H1 (cell line): ENCODE measurements around the gene PPP1R9A. TPM values are rescaled to one million over a fixed set of nuclear protein-coding genes. Genes with fewer than 3 reads are reported as not detected.

Experiments used
- CTCF ChIA-PET: fragments of 300-600 bp; sonication (Branson Sonifier 250); formaldehyde crosslinking; loops from one replicate; lab custom pipeline; 2021; ENCODE audit not compliant: partially characterized antibody; lab: Charles Lee
- POLR2A ChIA-PET: fragments of 300-600 bp; sonication (Branson Sonifier 250); formaldehyde crosslinking; loops from one replicate; lab custom pipeline; 2021; ENCODE audit warnings: inconsistent platforms; ENCODE audit not compliant: partially characterized antibody; lab: Charles Lee
- DNase-seq, 2 experiments: peaks; one replicate each; pipeline versions ENCODE4 v3.0.0 to v3.0.0-alpha.2; 2010 to 2022; ENCODE audit warnings: low spot score in 2 of 2, low read depth in 1 of 2, mixed read lengths in 1 of 2
- FAIRE-seq: peaks from 2 replicates; lab custom pipeline; 2011; peaks lifted over from hg19 to GRCh38; lab: Jason Lieb, UNC
- H2AFZ ChIP-seq: 2 replicates; pipeline ENCODE4 v1.8.1; 2012; ENCODE audit warnings: low read length, inconsistent platforms
- H2AK5ac ChIP-seq: 2 replicates; pipeline ENCODE4 v1.6.1; 2013; ENCODE audit warnings: low read depth, low read length
- H2BK120ac ChIP-seq: replicated peaks from 2 replicates; pipeline ENCODE3; 2013; ENCODE audit warnings: low read depth, low read length, inconsistent platforms
- H2BK12ac ChIP-seq: 2 replicates; pipeline ENCODE4 v1.6.1; 2013; ENCODE audit warnings: low read depth, low read length
- H2BK15ac ChIP-seq: 2 replicates; pipeline ENCODE4 v1.6.1; 2013; ENCODE audit warnings: low read length
- H2BK20ac ChIP-seq: 2 replicates; pipeline ENCODE4 v1.6.1; 2013; ENCODE audit warnings: low read length
- H2BK5ac ChIP-seq: 2 replicates; pipeline ENCODE4 v1.6.1; 2013; ENCODE audit warnings: low read depth, low read length
- H3K14ac ChIP-seq: 2 replicates; pipeline ENCODE4 v1.6.1; 2013; ENCODE audit warnings: inconsistent platforms; ENCODE audit not compliant: insufficient read length
- H3K18ac ChIP-seq: 2 replicates; pipeline ENCODE4 v1.6.1; 2013; ENCODE audit warnings: low read length; ENCODE audit errors: extremely low read depth
- H3K23ac ChIP-seq: 2 replicates; pipeline ENCODE4 v1.6.1; 2013; ENCODE audit warnings: inconsistent platforms; ENCODE audit not compliant: insufficient read length
- H3K23me2 ChIP-seq: 2 replicates; pipeline ENCODE4 v1.6.1; 2013; ENCODE audit warnings: low read depth, low read length
- H3K27ac ChIP-seq: 2 replicates; pipeline ENCODE4 v1.6.1; 2011; ENCODE audit warnings: low read depth, low read length, inconsistent platforms
- H3K27me3 ChIP-seq, 4 experiments: replicated peaks in 1 of 4; 1 replicate in 1 of 4; 2 replicates in 3 of 4; pipeline versions ENCODE4 v1.6.1 to v1.8.1; 2011 to 2013; ENCODE audit warnings: low read length in 3 of 4, mild to moderate bottlenecking in 3 of 4, inconsistent platforms in 2 of 4, mixed read lengths in 2 of 4, moderate library complexity in 1 of 4; ENCODE audit not compliant: control insufficient read depth in 3 of 4, insufficient read depth in 3 of 4; ENCODE audit errors: extremely low read depth in 1 of 4
- H3K36me3 ChIP-seq, 4 experiments: 2 replicates each; pipeline versions ENCODE4 v1.6.1 to v1.8.1; 2011 to 2013; ENCODE audit warnings: mild to moderate bottlenecking in 4 of 4, low read length in 3 of 4, moderate library complexity in 2 of 4, control low read depth in 1 of 4, inconsistent platforms in 1 of 4; ENCODE audit not compliant: insufficient read depth in 4 of 4, control insufficient read depth in 2 of 4
- H3K4ac ChIP-seq: replicated peaks from 2 replicates; pipeline ENCODE3; 2013; ENCODE audit warnings: low read length, low read depth, mixed read lengths, inconsistent platforms; ENCODE audit not compliant: insufficient read length
- H3K4me1 ChIP-seq, 4 experiments: replicated peaks in 1 of 4; 1 replicate in 1 of 4; 2 replicates in 3 of 4; pipeline versions ENCODE4 v1.6.1 to v1.8.1; 2011 to 2013; ENCODE audit warnings: low read length in 3 of 4, inconsistent platforms in 2 of 4, mixed read lengths in 1 of 4; ENCODE audit not compliant: insufficient read depth in 4 of 4, control insufficient read depth in 3 of 4
- H3K4me2 ChIP-seq, 2 experiments: 2 replicates each; pipeline versions ENCODE4 v1.6.1 to v1.8.1; 2011 to 2013; ENCODE audit warnings: low read depth in 2 of 2, low read length in 2 of 2, control low read depth in 1 of 2, inconsistent platforms in 1 of 2, mild to moderate bottlenecking in 1 of 2; ENCODE audit not compliant: insufficient read depth in 1 of 2
- H3K4me3 ChIP-seq, 4 experiments: fragments of 200-600, 300-600 bp in 1 of 4; sonication (generic), shearing (Covaris generic), sonication (Bioruptor Twin) in 1 of 4; 2 replicates each; pipeline versions ENCODE4 v1.5.1 to v1.8.1; 2011 to 2016; ENCODE audit warnings: low read length in 4 of 4, low read depth in 3 of 4, control low read depth in 2 of 4, inconsistent platforms in 2 of 4, mild to moderate bottlenecking in 2 of 4, mixed read lengths in 1 of 4, moderate library complexity in 1 of 4; ENCODE audit not compliant: insufficient read depth in 2 of 4; ENCODE audit errors: extremely low read depth in 1 of 4
- H3K56ac ChIP-seq: replicated peaks from 2 replicates; pipeline ENCODE3; 2013; ENCODE audit warnings: low read depth, mild to moderate bottlenecking, mixed read lengths, low read length, inconsistent platforms; ENCODE audit not compliant: insufficient read length
- H3K79me1 ChIP-seq: 2 replicates; pipeline ENCODE4 v1.6.1; 2013; ENCODE audit warnings: low read depth, low read length, control low read depth
- H3K79me2 ChIP-seq, 2 experiments: 2 replicates each; pipeline versions ENCODE4 v1.6.1 to v1.8.1; 2012 to 2013; ENCODE audit warnings: low read length in 2 of 2, mild to moderate bottlenecking in 2 of 2, inconsistent platforms in 1 of 2; ENCODE audit not compliant: insufficient read depth in 2 of 2, control insufficient read depth in 1 of 2
- H3K9ac ChIP-seq, 4 experiments: replicated peaks in 1 of 4; 1 replicate in 1 of 4; 2 replicates in 3 of 4; pipeline versions ENCODE4 v1.6.1 to v1.8.1; 2011 to 2013; ENCODE audit warnings: low read depth in 3 of 4, low read length in 3 of 4, control low read depth in 2 of 4, mild to moderate bottlenecking in 2 of 4, moderate library complexity in 2 of 4, inconsistent platforms in 1 of 4; ENCODE audit errors: extremely low read depth in 1 of 4
- H3K9me3 ChIP-seq, 2 experiments: 2 replicates each; pipeline versions ENCODE4 v1.6.1 to v1.8.1; 2012 to 2013; ENCODE audit warnings: mild to moderate bottlenecking in 2 of 2, moderate library complexity in 2 of 2, control low read depth in 1 of 2, inconsistent platforms in 1 of 2, low read depth in 1 of 2, low read length in 1 of 2, mixed read lengths in 1 of 2; ENCODE audit not compliant: insufficient read depth in 2 of 2
- H4K20me1 ChIP-seq, 2 experiments: replicated peaks in 1 of 2; 2 replicates each; pipeline versions ENCODE3 to v1.8.1; 2011 to 2013; ENCODE audit warnings: inconsistent platforms in 2 of 2, low read length in 2 of 2, mild to moderate bottlenecking in 1 of 2; ENCODE audit not compliant: insufficient read depth in 2 of 2, control insufficient read depth in 1 of 2
- H4K5ac ChIP-seq: 2 replicates; pipeline ENCODE4 v1.6.1; 2013; ENCODE audit warnings: low read length, low read depth, mixed read lengths, inconsistent platforms; ENCODE audit not compliant: insufficient read length
- H4K8ac ChIP-seq: 2 replicates; pipeline ENCODE4 v1.8.0; 2013; ENCODE audit warnings: mild to moderate bottlenecking, moderate library complexity, low read length, inconsistent platforms; ENCODE audit not compliant: insufficient read depth; ENCODE audit errors: extremely low read depth
- H4K91ac ChIP-seq: replicated peaks from 2 replicates; pipeline ENCODE3; 2013; ENCODE audit warnings: low read length, mixed read lengths, inconsistent platforms; ENCODE audit not compliant: insufficient read length
- ASH2L ChIP-seq: fragments of 200-600, 300-600 bp; sonication (generic); IDR thresholded peaks from one replicate; pipeline ENCODE4 v1.7.1; 2017; ENCODE audit warnings: low read length
- BCL11A ChIP-seq, 2 experiments: IDR thresholded peaks; one replicate each; pipeline ENCODE4 v1.6.1; 2011; ENCODE audit warnings: low read depth in 2 of 2, low read length in 2 of 2, mild to moderate bottlenecking in 2 of 2
- EZH2 ChIP-seq: fragments of 200-600 bp; sonication (generic); IDR thresholded peaks from 2 replicates; pipeline ENCODE4 v1.7.1; 2012; ENCODE audit warnings: low read depth, mild to moderate bottlenecking, moderate library complexity, low read length, inconsistent platforms; ENCODE audit not compliant: severe bottlenecking
- KDM1A ChIP-seq: fragments of 200-600, 300-600 bp; sonication (generic); IDR thresholded peaks from 2 replicates; pipeline ENCODE4 v1.7.1; 2016; ENCODE audit warnings: mild to moderate bottlenecking, low read length, borderline replicate concordance
- MAFK ChIP-seq: IDR thresholded peaks from 2 replicates; pipeline ENCODE4 v1.6.1; 2012; ENCODE audit warnings: low read depth, mild to moderate bottlenecking, improper control_type of control experiment, low read length
- POLR2AphosphoS5 ChIP-seq: IDR thresholded peaks from 2 replicates; pipeline ENCODE4 v1.6.1; 2011; ENCODE audit warnings: low read depth, low read length
- RXRA ChIP-seq: IDR thresholded peaks from 2 replicates; pipeline ENCODE4 v1.6.1; 2011; ENCODE audit warnings: low read depth, mild to moderate bottlenecking, low read length, moderate library complexity; ENCODE audit not compliant: insufficient read depth
- WGBS, 2 experiments: shearing (Covaris generic) in 1 of 2; methylation state at CpG; one replicate each; pipeline versions ENCODE4 v1.1.6 to v1.1.7; 2013 to 2015; ENCODE audit warnings: low lambda C conversion rate in 2 of 2, mixed read lengths in 2 of 2, inconsistent platforms in 1 of 2, low coverage in 1 of 2, missing lambda C conversion rate in 1 of 2; ENCODE audit not compliant: insufficient replicate concordance in 2 of 2, insufficient coverage in 1 of 2, insufficient read length in 1 of 2; ENCODE audit errors: extremely low coverage in 1 of 2, missing lambda C conversion rate in 1 of 2; 5-methylcytosine and 5-hydroxymethylcytosine counted together
- polyA plus RNA-seq, 7 experiments: library from polyadenylated mRNA; depleted of rRNA in 3 of 7; stranded (reverse) in 5 of 7; unstranded in 2 of 7; fragments of >200 nt in 5 of 7; fragments of 200-250 nt in 2 of 7; gene quantifications; 1 replicate in 5 of 7; 2 replicates in 1 of 7; 4 replicates in 1 of 7; pipeline versions ENCODE4 v1.2.1 to v1.2.3, GENCODE V29; 2011 to 2013; ENCODE audit warnings: missing spikeins in 2 of 7, mixed read lengths in 2 of 7
- total RNA-seq: library from RNA; stranded (reverse); fragmentation: NEBNext Ultra II Directional; extraction: Animal tissue kit (Norgen Biotek cat#: 25700); gene quantifications from 2 replicates; pipeline ENCODE4 v1.2.1, GENCODE V29; 2021

Gene PPP1R9A
- total and polyA plus RNA-seq, 2 of the 8 experiments (the other 6 are each of a cell fraction or from before 2014, with no cell fraction given): 3.0 to 20.3 TPM

DNA sequence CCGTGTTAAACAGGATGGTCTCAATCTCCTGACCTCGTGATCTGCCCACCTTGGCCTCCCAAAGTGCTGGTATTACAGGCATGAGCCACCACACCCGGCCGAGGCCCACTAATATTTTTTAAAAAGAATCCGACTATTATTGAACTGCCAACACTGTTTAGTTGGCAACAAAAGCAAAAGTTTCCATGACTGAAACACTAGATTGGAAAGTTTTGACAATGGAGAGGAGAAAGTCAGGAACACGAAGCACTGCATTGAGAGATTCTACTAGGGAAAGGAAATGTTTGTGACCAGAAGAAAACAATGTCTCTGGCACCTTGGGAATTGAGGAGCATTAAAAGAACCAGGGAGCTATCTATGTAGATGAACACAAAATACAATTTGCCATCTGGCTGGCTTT, 13.7 kb upstream of the PPP1R9A start:
- no peaks in the 10 kb centered on the region for H3K23me2 ChIP-seq
- no peak overlapping the region for H2BK15ac ChIP-seq
- H2AFZ ChIP-seq: no peak overlapping the region
- no peak overlapping the region for H4K5ac ChIP-seq
- no peak overlapping the region for H3K4me2 ChIP-seq
- H3K27me3 ChIP-seq: no peaks in the 10 kb centered on the region
- H4K8ac ChIP-seq: no peak overlapping the region
- H2BK5ac ChIP-seq: no peak overlapping the region
- H4K91ac ChIP-seq: no peak overlapping the region
- DNase-seq (no peak), FAIRE-seq (no peak)
- no peak overlapping the region for H3K18ac ChIP-seq
- no peaks in the 10 kb centered on the region for H3K79me1 ChIP-seq
- ChIA-PET POLR2A (no interaction called here), CTCF (no interaction called here)
- H3K14ac ChIP-seq: no peak overlapping the region
- no peak overlapping the region for H2BK20ac ChIP-seq
- no peaks in the 10 kb centered on the region for H3K4me1 ChIP-seq
- H3K56ac ChIP-seq: no peak overlapping the region
- 96% methylated on average over 6 of the region's 6 CpGs; no CpG with 5 or more reads in 1 of the 2 experiments for WGBS, 2 experiments
- no peak overlapping the region for H3K9ac ChIP-seq
- H2AK5ac ChIP-seq: no peak overlapping the region
- no peak overlapping the region for H3K4ac ChIP-seq
- no peaks in the 10 kb centered on the region for H3K36me3 ChIP-seq
- H2BK12ac ChIP-seq: no peak overlapping the region
- H3K4me3 ChIP-seq: no peak overlapping the region
- H4K20me1 ChIP-seq: no peaks in the 10 kb centered on the region
- no peak overlapping the region for H3K23ac ChIP-seq
- H3K79me2 ChIP-seq: no peaks in the 10 kb centered on the region
- H2BK120ac ChIP-seq: no peak overlapping the region
- no peaks in the 10 kb centered on the region for H3K9me3 ChIP-seq
- TF ChIP-seq BCL11A (IDR thresholded peaks at IDR 0.05; ENCODE audit: low read depth in 2 of 2, low read length in 2 of 2) (no peak), RXRA (no peak), MAFK (no peak), POLR2AphosphoS5 (no peak), EZH2 (no peak), ASH2L (no peak), KDM1A (no peak)
- TF ChIP-seq, all 59 proteins: peak for 0
- no peak overlapping the region for H3K27ac ChIP-seq
